Stimulated activated CD8-positive, alpha-beta memory T cell treated with anti-CD3 and anti-CD28 coated beads, Interleukin-4, amount 100 ng/mL, for 48 hours (primary cell): Measurements from ENCODE around the gene HASPIN.
A peak's percentile ranks its signal among the peaks of the same experiment; 100 is the strongest.

Experiments used
- DNase-seq: peaks from one replicate; pipeline ENCODE4 v3.0.0-alpha.2; 2020

Gene HASPIN

GRCh38 chr17:3739422-3740124, 15.9 kb downstream of the HASPIN start:
- DNase-seq = no peak

DNA sequence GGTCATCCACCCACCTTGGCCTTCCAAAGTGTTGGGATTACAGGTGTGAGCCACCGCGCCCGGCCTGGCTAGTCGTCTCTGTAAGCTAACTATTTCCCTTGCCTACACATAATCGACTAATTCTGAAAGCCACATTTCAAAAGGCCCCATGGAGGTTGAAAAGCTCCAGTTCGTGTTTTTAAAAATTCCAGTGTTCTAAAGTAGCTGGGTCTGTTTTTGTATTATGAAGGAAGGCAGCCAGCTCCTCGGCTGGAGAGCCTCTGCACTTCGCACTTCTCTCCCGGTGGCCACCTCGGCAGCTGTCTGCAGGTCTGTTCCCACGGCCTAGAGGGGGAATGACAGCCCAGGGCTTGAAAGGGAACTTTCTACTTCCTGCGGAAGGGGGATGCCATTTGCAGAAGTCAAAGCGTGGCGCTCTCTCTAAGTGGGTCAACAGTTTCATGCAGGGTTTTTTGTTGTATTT, 16.9 kb downstream of the HASPIN start:
- DNase-seq = peak; percentile 53

- DNase-seq = no peak
Observed at GRCh38 chr17:3744014-3744413, 20.3 kb downstream of the HASPIN start.

GRCh38 chr17:3745071-3745470, 21.4 kb downstream of the HASPIN start:
- DNase-seq = no peak

DNA sequence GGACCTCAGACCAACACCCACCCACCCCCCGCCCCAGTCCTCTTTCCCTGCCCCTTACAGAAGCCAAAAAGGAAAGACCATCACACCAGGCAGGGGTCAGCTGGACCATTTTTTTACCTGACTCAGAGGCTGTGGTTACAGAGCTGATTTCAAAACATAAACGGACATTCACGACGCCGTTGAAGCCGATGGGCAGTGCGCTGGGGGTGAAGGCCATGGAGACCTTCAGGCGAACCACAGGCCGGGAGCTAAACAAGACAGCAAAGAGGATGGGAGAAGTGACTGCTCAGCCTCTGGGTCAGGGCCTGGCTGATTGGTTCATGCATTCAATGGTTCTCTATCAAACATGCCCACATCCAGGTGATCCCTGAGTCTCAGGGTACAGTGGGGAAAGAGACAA, 24.1 kb downstream of the HASPIN start:
- no peak for DNase-seq

DNA sequence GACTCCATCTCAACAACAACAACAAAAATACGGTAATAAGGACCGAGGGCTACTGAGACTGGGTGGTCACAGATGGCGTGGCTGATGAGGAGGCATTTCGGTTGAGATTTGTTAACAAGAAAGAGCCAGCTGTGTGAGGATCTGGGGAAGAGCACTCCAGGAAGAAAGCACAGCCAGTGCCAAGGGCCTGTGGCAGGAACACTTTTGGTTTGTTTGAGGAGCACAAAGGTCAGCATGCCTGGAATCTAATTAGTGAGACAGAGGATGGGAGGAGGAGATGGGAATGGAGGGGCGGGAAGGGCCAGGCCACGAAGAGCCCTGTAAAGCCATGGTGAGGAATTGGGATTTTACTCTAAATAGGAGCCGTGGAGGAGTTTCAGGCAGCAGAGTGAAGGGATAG, 24.9 kb downstream of the HASPIN start:
- no peak for DNase-seq

DNA sequence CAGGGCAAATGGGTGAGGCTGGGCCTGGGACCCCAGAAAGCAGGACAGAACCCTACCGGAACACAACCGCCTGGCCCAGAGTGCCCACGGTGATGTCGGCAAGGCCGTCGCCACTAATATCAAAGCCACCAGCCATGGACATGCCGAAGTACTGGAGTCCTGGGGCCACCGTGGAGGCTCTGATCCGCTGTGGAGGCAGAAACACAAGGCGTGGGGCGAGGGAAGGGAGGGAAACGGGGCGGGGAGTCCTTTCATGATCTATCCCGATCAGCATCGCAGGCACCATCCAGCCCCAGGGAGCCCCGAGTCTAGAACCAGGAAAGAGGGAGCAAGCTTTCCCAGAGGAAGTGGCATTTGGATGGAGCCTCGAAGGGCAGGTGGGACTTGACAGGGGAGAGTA, 26.6 kb downstream of the HASPIN start:
- DNase-seq = no peak

DNA sequence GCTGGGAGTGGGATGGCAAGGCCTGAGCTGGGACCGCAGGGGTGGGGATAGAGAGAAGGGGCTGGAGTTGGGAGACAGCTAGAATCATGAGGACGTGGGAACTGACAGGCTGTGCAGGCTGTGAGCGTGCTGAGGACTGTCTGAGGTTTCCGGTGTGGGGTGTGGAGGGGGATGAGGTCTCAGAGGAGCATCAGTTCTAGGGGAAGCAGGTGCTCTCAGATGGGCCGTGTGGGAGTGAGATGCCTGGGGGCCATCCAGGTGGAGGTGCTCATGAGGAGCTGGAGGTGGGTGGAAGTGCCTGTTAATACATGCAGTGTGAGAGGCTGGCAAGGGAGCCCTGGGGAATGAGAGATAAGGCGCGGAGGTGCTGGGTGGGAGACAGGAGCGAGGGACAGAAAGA, 27.2 kb downstream of the HASPIN start:
- DNase-seq = peak; percentile 57

- DNase-seq = no peak
Observed at GRCh38 chr17:3751836-3752235, 28.1 kb downstream of the HASPIN start.

- DNase-seq = no peak
Observed at GRCh38 chr17:3753624-3754023, 29.9 kb downstream of the HASPIN start.

DNA sequence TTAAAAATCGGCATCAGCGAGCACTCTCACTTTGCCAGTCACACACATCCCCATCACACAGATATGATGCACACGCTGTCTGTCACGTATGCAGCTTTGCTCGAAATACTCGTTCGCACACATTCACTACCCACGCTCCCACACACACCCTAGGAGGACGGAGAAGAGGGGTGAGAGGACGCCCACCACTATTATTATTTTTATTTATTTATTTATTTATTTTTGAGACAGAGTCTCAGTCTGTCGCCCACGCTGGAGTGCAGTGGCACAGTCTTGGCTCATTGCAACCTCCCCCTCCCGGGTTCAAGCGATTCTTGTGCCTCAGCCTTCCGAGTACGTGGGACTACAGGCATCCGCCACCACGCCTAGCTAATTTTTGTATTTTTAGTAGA, 30.4 kb downstream of the HASPIN start:
- DNase-seq = no peak

DNA sequence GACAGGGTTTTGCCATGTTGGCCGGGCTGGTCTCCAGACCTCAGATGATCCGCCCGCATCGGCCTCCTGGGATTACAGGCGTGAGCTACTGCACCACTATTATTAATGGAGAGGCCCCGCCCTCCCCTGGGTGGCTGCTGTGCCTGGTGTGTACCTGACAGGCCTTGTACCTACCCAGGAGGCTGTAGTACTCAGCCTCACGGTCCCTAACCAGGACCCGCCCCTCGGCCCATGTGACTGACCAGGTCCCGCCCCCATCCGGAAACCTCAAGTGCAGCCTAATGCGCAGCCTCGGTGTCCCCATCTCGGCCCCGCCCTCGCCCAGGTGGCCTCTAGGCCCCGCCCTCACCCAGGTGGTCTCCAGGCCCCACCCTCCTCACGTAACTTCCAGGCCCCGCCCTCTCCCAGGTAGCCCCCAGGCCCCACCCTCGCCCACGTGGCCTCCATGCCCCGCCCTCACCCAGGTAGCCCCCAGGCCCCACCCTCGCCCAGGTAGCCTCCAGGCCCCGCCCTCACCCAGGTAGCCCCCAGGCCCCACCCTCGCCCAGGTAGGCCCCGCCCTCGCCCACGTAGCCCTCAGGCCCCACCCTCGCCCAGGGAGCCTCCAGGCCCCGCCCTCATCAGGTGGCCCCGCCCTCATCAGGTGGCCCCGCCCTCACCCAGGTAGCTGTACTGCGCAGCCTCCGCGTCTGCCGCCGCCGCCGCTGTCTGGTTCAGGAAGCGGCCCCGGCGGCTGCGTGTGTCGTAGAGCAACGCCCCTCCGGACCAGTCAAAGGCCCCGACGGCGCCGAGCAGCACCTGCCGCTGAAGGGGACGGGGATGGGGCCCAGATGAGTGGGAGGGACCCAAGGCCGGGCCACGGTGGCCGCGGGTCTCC, 31.0 kb downstream of the HASPIN start:
- DNase-seq = peak; percentile 76

GRCh38 chr17:3755335-3756030, 31.8 kb downstream of the HASPIN start:
- no peak for DNase-seq

GRCh38 chr17:3759597-3760216, 36.0 kb downstream of the HASPIN start:
- no peak for DNase-seq

DNA sequence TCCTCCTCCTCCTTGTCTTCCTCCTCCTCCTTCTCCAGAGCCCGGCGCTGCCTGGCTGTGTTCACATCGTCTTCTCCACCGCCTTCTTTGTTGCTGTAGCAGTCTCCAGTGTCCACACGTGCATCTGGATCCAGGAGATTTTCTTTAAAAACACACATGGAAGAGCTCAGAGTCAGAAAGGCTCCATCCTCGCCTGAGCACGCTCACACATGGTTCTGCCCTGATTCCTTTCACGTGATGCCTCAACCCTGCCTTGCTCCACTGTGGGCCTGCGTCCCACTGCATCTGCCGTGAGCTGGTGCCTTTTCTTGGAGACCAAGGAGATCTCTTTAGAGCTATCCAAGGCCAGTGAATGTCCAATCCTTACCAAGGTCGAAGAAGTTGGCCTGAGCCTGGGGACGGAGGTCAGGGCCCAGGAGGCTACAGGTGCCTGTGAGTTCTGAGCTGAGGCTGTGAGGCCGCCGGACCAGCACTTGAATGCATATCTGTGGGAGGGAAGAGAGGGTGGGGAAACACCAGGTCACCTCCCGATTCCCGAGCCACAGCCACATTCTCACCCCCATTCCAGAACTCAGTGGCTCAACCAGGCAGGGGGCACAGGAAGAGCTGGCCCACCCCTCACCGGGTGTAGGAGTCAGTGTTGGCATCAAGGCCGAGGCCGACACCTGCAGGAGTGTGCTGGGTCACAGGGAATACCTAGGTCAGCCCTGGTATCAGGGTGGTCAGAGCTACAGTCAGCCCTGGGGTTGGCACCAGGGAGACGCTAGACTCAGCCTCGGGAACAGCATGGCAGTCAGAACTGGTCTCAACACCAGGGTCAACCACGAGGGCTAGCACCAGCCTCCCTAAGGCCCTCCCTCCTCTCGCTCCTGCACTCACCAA, 37.6 kb downstream of the HASPIN start:
- no peak for DNase-seq

DNA sequence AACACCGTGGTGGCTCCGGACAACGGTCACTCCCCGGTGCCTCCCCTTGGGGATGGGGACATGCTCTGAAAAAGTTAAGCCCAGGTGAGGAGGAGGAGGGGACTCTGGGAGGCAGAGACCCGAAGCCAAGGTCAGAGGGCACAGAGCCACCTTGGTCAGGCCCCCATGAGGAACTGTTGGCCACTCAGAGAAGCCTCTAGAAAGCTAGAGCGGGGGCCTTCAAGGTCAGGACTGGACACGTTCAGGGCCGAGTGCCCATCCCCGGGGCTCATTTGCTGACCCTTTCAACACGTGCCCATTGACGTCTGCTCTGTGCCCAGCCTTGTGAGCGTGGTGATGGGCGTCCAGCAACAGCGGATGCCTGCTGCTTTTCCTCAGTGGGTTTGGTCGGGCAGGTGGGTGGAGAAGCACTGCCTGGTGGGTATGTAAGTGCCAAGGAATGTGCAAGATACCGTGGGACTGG, 38.2 kb downstream of the HASPIN start:
- no peak for DNase-seq

- DNase-seq = peak; percentile 58
Observed at GRCh38 chr17:3762922-3763776, 39.4 kb downstream of the HASPIN start.

DNA sequence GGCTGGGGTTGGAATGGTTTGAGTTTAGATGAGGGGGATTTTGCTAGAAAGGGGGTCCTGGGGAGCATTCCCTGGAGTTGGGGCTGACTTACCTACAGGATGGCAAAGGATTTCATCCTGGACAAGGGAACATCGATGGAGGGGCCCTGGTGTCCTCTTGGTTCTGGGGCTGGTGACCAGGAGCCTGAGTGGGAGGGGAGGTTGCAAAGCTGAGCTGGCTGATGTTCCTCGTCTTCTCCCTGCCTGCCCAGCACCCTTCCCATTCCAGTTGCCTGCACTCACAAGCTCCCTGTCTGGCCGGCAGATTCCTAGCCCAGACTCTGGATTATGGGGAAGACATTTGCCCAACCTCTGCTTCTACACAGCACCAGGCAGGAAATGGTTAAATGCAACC, 40.1 kb downstream of the HASPIN start:
- no peak for DNase-seq

DNA sequence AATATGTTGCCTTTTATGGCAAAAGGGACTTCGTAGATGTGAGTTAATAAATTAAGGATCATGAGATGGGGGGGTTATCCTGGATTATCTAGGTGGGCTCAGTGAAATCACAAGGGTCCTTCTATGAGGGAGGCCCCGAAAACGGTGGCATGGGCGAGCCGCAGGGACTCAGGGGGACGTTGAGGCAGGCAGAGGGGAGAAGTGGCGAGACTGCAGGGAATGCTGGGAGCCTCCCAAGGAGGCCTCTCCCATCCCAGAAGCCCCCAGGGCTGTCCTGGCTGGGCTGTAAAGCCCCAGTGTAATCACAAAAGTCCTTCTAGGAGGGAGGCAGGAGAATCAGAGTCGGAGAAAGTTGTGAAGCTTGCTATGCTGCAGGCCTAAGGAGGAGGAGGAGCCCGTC, 42.3 kb downstream of the HASPIN start:
- DNase-seq = no peak

GRCh38 chr17:3766779-3767178, 43.1 kb downstream of the HASPIN start:
- DNase-seq = no peak

- DNase-seq = no peak
Observed at GRCh38 chr17:3768341-3768740, 44.6 kb downstream of the HASPIN start.
